IPS-20b (cell line): ENCODE measurements around the gene PODXL.
"Not testable (repeated sequence)": the region's sequence is repeated elsewhere in the genome, so short reads cannot be mapped to it uniquely, and the experiment has no call there.

Experiments
- H3K27ac ChIP-seq: one replicate; pipeline ENCODE4 v1.5.1; 2013; ENCODE audit warnings: low read length
- H3K27me3 ChIP-seq: 2 replicates; pipeline ENCODE4 v1.6.1; 2013; ENCODE audit warnings: mild to moderate bottlenecking, low read length, inconsistent platforms; ENCODE audit not compliant: insufficient read depth
- H3K36me3 ChIP-seq: 2 replicates; pipeline ENCODE4 v1.6.1; 2013; ENCODE audit warnings: low read depth, mild to moderate bottlenecking, inconsistent platforms, low read length, moderate library complexity; ENCODE audit not compliant: insufficient read depth
- H3K4me1 ChIP-seq: 2 replicates; pipeline ENCODE4 v1.6.1; 2013; ENCODE audit warnings: mild to moderate bottlenecking, control low read depth, inconsistent platforms, low read length, moderate library complexity; ENCODE audit not compliant: insufficient read depth
- H3K4me3 ChIP-seq: 2 replicates; pipeline ENCODE4 v1.5.1; 2013; ENCODE audit warnings: mild to moderate bottlenecking, low read length, inconsistent platforms
- H3K9ac ChIP-seq: 2 replicates; pipeline ENCODE4 v1.6.1; 2013; ENCODE audit warnings: low read depth, mild to moderate bottlenecking, inconsistent platforms, low read length, moderate library complexity
- H3K9me3 ChIP-seq: 2 replicates; pipeline ENCODE4 v1.6.1; 2013; ENCODE audit warnings: mild to moderate bottlenecking, low read depth, low read length, inconsistent platforms; ENCODE audit not compliant: insufficient read depth

Gene PODXL

GRCh38 chr7:131521651-131522163 is 34.7 kb downstream of the PODXL start:
- Histone ChIP-seq H3K4me1 (peaks cover 36% of the 10 kb centered on the region), H3K27ac (no peak overlapping the region), H3K9ac (no peak overlapping the region), H3K4me3 (no peak overlapping the region), H3K36me3 (peaks cover 52% of the 10 kb centered on the region), H3K27me3 (no peaks in the 10 kb centered on the region), H3K9me3 (no peaks in the 10 kb centered on the region)

- Histone ChIP-seq H3K27ac (no peak overlapping the region), H3K4me1 (peaks cover 29% of the 10 kb centered on the region), H3K27me3 (no peaks in the 10 kb centered on the region), H3K4me3 (no peak overlapping the region), H3K9ac (no peak overlapping the region), H3K9me3 (no peaks in the 10 kb centered on the region), H3K36me3 (peaks cover 37% of the 10 kb centered on the region)
Measured at GRCh38 chr7:131518626-131519025, 37.8 kb downstream of the PODXL start.

- Histone ChIP-seq H3K36me3 (peaks cover 48% of the 10 kb centered on the region), H3K27ac (no peak overlapping the region), H3K9ac (no peak overlapping the region), H3K4me1 (peaks cover 26% of the 10 kb centered on the region), H3K27me3 (no peaks in the 10 kb centered on the region), H3K4me3 (no peak overlapping the region), H3K9me3 (no peaks in the 10 kb centered on the region)
Measured at GRCh38 chr7:131517218-131517923, 39.1 kb downstream of the PODXL start.

- H3K9ac ChIP-seq, H3K4me3 ChIP-seq, H3K27me3 ChIP-seq, H3K27ac ChIP-seq, H3K9me3 ChIP-seq: not testable (repeated sequence)
- peaks cover 67% of the 10 kb centered on the region for H3K36me3 ChIP-seq
- H3K4me1 ChIP-seq, result peaks cover 22% of the 10 kb centered on the region
Measured at GRCh38 chr7:131515471-131515870, 41.0 kb downstream of the PODXL start.

- Histone ChIP-seq H3K4me1 (peaks cover 6% of the 10 kb centered on the region; the same call in 1 of the 2 replicates), H3K4me3 (no peak overlapping the region), H3K27me3 (no peaks in the 10 kb centered on the region), H3K9me3 (no peaks in the 10 kb centered on the region), H3K9ac (peak overlapping the region; percentile 56; the same call in 1 of the 2 replicates), H3K36me3 (peaks cover 66% of the 10 kb centered on the region), H3K27ac (no peak overlapping the region)
Measured at GRCh38 chr7:131513245-131514061, 43.0 kb downstream of the PODXL start.

GRCh38 chr7:131511774-131512535 is 44.5 kb downstream of the PODXL start:
- H3K4me1 ChIP-seq, result peaks cover 6% of the 10 kb centered on the region; the same call in 1 of the 2 replicates
- H3K27ac ChIP-seq, result peak overlapping the region; percentile 28
- no peak overlapping the region for H3K9ac ChIP-seq
- H3K9me3 ChIP-seq, result no peaks in the 10 kb centered on the region
- H3K27me3 ChIP-seq, result no peaks in the 10 kb centered on the region
- peaks cover 70% of the 10 kb centered on the region for H3K36me3 ChIP-seq
- H3K4me3 ChIP-seq, result no peak overlapping the region

GRCh38 chr7:131511071-131511470 is 45.4 kb downstream of the PODXL start:
- no peak overlapping the region for H3K9ac ChIP-seq
- no peaks in the 10 kb centered on the region for H3K27me3 ChIP-seq
- no peak overlapping the region for H3K4me3 ChIP-seq
- peaks cover 6% of the 10 kb centered on the region; the same call in 1 of the 2 replicates for H3K4me1 ChIP-seq
- H3K36me3 ChIP-seq, result peaks cover 72% of the 10 kb centered on the region
- H3K27ac ChIP-seq, result no peak overlapping the region
- no peaks in the 10 kb centered on the region for H3K9me3 ChIP-seq

GRCh38 chr7:131509781-131510180 is 46.6 kb downstream of the PODXL start:
- no peak overlapping the region for H3K4me3 ChIP-seq
- peaks cover 6% of the 10 kb centered on the region; the same call in 1 of the 2 replicates for H3K4me1 ChIP-seq
- H3K27me3 ChIP-seq, result no peaks in the 10 kb centered on the region
- H3K9me3 ChIP-seq, result no peaks in the 10 kb centered on the region
- H3K36me3 ChIP-seq, result peaks cover 84% of the 10 kb centered on the region
- no peak overlapping the region for H3K9ac ChIP-seq
- H3K27ac ChIP-seq, result no peak overlapping the region

- H3K9ac ChIP-seq, result no peak overlapping the region
- no peak overlapping the region for H3K4me3 ChIP-seq
- no peaks in the 10 kb centered on the region for H3K9me3 ChIP-seq
- H3K27ac ChIP-seq, result no peak overlapping the region
- H3K27me3 ChIP-seq, result no peaks in the 10 kb centered on the region
- peaks cover 93% of the 10 kb centered on the region for H3K36me3 ChIP-seq
- H3K4me1 ChIP-seq, result peaks cover 6% of the 10 kb centered on the region; the same call in 1 of the 2 replicates
Measured at GRCh38 chr7:131508754-131509486, 47.5 kb downstream of the PODXL start.

- Histone ChIP-seq H3K36me3 (peaks cover 97% of the 10 kb centered on the region), H3K27ac (peak overlapping the region; percentile 15), H3K9me3 (no peaks in the 10 kb centered on the region), H3K27me3 (no peaks in the 10 kb centered on the region), H3K4me1 (no peaks in the 10 kb centered on the region), H3K4me3 (no peak overlapping the region), H3K9ac (no peak overlapping the region)
Measured at GRCh38 chr7:131507592-131508331, 48.7 kb downstream of the PODXL start.
